HG03108 (cell line): Measurements from ENCODE around the gene C10orf90.

Experiments
- ATAC-seq: cut with Tn5 transposase; IDR thresholded peaks from one replicate; pipeline ENCODE4 v1.9.1; 2021; ENCODE audit warnings: moderate library complexity; ENCODE audit not compliant: unreplicated experiment

The C10orf90 gene

DNA sequence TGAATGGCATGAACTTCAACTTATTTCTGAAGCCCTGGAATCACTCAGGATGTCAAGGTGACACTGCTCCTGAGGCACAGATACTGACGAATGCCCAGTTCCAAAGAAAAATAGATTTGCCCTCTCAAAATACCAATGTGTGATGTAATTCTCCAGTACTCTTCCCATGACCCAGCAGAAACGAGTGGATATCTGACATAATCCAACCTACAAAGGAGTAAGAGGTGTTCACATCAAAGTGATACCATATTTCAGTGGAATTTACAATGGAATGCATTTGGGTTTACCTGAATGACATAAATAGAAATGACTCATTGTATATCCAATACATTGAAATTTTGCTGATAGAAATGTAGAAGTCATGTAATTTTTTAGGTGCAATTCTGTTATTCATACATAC lies 161.3 kb downstream of the C10orf90 start:
- ATAC-seq, result no peak

DNA sequence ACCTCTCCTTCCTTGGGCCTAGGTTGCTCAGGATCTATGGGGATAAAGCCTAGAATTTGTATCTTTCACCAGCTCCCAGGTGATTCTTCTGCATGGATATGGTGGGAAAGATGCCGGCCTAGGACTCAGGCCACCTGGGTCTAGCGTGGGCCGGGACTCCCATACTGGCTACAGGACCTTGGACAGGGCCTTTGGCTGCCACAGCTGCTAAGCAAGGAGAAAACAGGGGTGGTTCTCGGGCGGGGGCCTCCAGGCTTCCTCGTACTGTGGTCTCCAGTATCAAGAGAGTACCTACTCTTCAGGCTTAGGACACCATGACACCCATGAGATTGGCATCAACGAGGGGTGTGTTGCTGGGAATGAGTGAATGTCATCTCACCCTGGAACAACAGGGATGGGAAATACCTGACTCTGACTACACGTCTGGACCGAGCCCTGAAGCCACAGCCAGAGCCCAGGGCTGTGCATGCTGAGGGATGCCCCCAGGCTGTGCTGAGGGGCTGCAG lies 161.9 kb downstream of the C10orf90 start:
- no peak for ATAC-seq

DNA sequence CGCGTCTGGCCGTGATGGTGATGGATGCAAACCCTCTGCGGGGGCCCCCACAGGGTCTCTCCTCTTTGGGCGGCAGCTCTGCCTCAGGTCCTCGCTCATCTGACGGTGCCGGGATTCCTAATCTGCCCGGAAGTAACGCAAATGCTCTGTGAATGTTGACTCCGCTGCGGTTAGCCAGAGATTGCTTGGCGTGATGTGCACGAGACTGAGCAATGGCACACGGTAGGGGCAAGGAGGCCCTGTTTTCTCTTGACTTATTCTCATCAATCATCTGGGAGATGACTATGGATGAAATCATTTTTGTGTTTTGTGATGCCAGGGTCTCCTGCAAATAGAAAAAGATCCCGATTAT lies 165.8 kb downstream of the C10orf90 start:
- ATAC-seq, result no peak

DNA sequence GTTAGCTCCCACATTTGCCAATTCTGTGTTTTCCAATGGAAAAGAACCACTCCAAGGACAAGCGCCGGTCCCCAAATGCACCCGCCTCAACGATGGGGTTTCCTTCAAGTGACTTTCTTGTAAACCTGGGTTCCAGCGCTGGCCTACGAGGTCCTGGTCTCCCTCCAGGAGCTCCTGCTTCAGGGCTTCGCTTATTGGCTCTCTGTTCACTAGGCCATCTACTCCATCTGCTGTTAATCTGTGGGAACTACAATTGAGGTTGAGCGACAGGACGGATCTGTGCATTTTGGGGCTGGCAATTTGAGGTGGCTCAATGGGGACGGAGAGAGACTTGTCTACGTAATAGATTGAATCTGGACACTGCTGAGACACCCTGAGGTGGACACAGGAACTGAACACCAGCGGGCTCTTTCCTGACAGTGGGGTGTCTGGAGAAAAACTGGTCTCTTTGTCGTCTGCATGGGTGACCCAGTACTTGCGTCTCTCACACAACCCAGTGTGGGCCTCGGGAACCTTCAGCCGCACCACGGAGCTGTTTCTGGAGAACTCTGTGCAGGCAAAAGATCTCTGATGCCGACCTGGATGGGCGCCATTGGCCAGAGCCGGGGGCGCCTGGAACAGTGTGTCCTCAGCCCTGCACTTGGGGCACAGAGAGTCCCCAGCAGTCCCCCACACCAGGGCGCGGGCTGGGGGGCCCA lies 166.3 kb downstream of the C10orf90 start:
- no peak for ATAC-seq

DNA sequence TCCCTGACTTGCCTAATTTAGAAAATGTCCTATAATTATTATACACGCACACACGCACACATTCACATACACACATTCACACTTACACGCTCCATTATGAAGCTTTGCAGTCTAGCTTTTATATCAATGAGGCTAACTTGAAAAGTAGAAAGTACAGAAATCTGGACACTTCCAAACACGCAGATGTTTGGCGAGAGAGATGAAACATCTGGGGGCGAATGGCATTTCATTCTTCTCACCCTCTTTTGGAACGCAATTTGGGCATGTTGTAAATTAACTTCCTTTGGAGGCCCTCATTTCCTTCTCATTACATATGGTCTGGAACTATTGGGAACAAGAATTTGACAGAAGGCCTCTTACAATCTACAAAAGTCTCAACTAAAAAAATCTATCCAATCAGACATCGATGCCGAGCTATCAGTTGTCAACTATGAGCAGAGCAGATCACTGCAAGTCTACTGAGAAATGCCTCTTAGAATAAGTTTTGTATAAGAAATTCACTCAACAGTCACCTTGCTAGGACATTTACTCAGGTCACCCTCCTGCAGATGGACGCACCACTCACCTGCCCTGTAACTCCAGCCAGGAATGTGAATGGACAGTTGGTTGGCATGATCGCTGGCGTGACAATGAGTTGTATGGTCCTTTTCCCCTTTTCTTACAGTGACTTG lies 167.0 kb downstream of the C10orf90 start:
- no peak for ATAC-seq

DNA sequence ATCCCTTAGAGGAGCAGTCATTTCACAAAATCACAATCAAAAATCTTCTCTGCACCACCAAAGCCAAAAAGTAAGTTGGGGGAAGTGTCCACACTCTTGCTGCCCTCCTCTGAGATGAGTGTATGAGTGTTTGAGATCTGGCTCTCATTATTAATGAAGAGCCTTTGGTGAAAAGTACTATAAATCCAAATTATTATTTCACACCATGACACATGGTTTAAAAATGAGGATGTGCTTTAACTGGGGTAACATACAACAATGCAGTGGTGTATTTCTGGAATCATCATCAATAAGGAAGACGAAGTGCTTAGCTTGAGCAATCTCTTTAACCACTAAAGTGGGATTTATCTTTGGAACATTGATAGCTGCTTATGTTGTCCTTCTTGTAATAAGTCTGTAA lies 168.1 kb downstream of the C10orf90 start:
- ATAC-seq, result no peak

DNA sequence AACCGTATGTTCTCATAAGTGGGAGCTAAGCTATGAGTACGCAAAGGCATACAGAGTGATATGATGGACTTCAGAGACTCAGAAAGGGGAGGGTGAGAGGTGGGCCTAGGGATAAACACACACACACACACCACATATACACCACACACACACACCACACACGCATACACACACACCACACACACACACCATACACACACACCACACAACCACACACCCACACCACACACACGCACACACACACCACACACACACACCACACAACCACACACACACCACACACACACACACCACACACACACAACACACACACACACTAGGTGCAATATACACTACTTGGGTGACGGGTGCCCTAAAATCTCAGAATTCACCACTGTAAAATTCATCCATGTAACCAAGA lies 168.7 kb downstream of the C10orf90 start:
- no peak for ATAC-seq

DNA sequence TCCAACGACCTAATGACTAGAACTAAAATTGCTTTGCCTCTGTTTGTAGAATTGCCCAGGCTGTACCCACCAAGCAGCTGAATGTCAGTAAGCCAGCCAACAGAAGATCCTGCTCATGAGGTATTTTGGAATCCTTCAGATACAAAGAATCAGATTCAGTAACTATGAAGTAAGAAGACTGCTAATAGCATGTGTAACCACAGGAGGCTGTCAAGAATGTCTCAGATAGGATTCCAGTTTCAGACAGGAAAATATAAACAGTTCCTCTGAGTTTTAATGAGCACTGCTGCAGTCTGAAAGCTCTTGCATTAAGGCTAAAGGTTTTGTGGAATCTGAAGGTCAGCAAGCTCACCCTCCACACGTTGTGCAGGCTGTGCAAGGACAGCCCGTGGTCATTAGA lies 169.6 kb downstream of the C10orf90 start:
- no peak for ATAC-seq

DNA sequence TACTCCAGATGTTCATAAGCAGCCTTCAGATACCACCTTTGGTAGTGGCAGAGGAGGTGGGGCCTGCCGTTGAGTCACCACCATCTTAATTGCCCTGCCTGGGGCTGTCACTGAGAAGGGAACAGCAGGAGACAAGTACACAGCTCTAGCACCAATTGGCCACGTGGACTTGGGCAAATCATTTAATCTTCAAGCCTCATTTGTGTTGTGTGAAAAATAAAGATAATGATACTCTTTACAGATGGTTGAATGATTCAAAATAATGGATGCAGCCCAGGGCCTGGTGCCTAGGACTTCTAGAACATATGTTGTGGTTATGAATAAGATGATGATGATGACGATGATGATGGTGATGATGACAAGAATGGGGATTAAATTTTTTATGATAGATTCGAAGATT lies 170.3 kb downstream of the C10orf90 start:
- no peak for ATAC-seq

DNA sequence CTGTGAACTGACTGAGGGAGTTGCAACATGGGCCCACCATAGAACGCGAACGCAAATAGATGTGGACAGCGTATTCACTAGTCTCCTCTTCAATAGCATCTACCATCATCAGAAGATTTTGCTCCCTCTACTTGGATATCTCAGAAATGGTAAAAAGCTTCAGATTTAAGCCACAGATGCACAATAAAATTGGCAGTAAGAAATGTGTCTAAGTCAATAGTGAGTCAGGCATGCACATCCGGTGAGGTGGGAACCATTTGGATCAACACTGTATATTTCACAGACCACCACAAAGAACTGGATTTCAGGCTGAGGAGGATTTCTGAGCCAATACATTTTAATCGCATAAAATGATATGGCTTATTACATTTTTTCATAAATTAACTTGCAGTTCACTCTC lies 170.7 kb downstream of the C10orf90 start:
- no peak for ATAC-seq

DNA sequence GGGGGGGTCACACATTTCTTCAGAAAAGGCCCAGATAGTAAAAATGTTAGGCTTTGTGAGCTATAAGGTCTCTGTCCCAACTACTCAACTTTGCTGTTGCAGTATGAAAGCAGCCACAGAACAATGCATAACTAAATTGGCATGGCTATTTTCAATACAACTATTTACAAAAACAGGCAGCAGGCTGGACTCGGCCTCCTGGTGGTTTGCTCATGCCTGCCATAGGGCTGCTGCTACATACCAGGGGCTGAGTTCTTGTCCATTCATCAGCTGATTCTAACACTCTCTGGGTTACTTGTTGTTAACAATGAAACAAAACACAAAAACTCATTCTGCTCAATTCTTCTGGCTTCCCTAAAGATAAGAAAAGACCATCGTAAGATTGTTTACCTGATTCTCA lies 172.8 kb downstream of the C10orf90 start:
- no peak for ATAC-seq

DNA sequence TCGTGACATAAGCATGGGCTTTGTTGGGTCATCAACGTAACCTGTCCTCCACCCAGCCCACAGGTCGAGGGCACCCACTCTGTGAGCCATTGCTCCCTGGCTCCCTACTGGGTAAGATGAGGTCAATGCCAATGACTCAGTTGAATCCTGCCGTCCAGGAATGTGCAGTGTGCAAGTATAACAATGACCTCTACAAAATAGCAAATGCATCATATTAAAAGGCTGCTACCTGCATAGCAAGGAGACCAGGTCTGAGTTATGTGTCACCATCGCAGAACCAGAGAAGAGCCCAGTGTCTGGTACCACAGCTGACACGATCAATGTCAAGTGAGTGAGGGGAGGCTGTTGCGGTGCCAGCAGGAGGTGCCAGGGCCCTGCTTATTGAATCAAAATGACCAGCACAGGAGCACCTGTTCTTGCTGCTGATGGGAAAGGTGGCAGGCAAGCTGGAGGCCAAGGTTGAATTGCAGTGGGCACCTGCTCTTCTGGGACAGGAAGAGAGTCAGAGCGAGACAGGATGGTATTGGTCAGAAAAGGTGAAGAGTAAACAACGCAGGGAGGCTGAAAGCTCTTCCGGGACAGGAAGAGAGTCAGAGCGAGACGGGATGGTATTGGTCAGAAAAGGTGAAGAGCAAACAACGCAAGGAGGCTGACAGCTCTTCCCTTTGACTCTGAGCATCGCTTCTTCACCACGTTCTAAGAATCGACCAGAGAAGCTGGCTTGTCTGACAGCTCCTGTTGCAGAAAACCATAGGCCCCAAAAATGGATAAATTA lies 173.5 kb downstream of the C10orf90 start:
- ATAC-seq, result no peak

DNA sequence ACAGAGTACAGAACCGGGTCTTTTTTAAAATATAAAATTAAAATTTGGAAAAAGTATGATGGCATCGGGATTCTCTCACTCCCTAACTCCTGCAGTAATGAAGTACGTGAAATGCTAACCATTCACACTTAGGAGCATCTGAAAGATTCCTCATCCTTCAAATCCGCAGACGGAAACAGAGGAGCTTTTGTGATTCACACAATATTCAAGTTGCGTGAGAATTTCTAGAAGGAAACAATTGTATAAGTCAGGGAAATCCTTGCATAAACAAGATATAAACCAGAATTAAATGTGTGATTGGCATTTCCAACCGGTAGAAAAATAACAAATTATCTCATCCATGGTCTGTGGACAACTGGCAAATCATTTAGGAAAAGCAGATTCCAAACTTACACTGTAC lies 179.0 kb downstream of the C10orf90 start:
- no peak for ATAC-seq

DNA sequence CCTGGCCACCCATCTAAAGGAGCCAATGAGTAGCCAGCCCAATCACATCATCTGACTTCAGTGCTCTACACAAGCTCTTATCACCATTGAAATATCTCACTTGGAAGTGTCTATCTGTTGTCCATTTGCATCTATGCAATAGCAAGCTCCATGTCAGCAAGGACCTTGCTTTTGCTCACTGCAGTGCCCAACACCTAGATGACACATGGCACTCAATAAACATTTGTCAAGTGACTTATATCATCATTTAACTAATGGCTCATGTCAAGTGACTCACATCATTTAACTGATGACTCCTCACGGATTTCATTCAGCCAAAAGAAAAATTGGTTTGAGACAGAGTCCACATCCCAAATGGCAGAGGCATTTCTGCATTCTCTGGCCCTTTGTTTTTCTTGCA lies 189.3 kb downstream of the C10orf90 start:
- ATAC-seq, result no peak

DNA sequence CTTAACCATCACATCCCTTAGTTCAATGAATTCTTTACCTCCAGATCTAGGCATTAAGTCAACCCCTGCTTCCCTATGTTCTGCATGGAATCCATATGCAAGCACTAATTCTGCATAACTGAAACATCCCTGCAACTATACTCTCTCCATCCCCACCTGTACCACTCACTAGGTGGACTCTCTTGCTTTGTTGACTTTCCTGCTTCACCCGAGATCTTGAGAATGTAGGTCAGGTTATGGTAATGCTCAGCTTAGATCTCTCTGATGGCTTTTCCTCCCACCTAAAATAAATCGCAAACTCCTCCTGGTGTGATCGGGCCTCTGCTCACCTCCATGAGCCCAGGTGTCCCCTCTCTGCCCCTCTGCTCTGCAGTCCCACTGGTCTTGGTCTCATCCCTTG lies 189.8 kb downstream of the C10orf90 start:
- ATAC-seq, result no peak

DNA sequence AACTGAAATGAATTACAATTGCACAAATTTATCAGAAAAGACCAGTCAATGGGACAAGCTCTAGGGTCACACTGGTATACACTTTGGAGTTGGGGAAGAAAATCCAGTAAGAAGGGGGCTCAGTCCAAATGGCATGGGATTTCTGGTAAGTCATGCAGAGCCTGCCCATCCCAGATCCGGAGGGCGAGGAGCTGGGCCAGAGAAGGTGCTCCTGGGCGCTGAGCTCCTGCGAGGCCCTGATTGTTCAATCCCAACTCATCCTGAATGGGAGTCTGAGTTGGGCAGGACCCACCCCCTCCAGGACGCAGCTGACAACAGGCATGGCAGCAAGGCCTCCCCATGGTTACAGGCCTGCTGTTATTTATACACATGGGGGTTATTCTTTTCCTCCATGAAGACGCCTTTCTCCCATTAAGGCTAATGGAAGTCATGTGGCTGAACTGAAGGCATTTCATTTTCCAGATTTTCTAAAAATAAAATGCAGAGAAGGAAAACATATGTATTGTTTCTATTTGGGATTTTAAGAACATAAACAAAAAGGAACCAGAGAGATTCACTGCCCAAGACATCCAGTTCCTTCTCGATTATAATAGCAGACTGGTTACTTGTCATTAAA lies 191.1 kb downstream of the C10orf90 start:
- ATAC-seq, result no peak

DNA sequence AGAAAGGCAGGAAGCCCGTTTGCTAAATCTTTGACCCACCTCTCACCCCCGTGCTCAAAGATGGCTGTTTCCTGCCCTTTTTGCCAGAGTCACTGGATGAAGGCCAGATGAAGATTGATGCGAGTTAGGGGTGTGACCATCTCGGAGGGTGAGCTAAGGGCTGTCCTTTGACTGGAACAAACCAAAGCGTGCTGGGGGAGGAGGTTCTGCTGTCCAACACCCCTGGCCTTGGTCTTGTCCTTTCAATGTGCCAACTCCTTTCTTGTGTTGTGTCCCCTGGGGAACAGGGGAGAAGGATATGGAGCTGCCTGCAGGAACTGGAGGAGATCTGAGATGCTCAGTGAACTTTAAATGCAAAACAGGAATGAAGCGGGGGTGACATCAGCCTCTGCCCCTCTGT lies 191.9 kb downstream of the C10orf90 start:
- no peak for ATAC-seq

DNA sequence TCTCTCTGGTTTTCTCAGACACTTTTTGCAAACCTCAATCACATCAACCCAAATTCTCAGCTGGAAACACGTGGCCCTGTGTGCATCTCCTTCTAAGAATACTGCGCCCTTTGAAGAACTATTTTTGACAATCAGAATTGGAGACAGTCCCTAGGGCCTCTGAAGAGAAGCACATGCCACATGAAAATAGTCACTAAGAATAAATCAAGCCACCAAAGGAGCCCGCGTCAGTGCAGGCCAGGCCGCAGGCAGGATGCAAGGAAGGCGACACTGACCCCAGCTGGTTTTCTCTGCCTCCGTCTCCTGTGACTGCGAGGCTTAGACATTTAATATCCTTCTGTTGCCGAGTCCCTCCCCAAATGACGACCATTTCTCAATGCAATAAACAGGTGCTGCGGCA lies 194.2 kb downstream of the C10orf90 start:
- ATAC-seq, result no peak

DNA sequence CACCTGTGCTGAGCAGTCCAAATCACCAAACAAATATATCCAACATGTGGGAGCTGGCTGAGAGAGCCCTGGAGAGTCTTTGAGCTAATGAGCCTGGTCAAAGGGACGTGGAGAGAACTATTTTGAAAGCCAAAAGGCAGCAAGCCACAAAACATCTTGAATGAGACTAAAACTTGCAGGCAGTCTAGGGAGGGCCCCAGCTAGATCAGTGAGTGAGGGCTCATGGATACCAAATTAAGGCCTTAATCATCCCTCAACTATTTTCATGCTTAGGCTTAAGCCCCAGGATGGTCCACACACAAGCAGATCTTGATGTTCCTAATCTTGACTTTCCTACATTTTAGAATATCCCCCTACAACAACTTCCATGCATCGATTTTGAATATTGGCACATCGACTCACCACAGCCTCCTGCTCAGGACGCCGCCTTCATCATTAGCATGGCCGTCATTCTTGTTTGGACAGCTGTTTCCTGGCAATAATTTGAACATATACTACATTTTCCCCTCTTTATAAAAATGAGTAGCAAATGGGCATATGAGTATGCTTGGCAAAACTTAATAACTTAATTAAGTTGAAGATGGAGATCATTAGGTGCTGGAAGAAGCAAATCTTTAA lies 195.3 kb downstream of the C10orf90 start:
- no peak for ATAC-seq

DNA sequence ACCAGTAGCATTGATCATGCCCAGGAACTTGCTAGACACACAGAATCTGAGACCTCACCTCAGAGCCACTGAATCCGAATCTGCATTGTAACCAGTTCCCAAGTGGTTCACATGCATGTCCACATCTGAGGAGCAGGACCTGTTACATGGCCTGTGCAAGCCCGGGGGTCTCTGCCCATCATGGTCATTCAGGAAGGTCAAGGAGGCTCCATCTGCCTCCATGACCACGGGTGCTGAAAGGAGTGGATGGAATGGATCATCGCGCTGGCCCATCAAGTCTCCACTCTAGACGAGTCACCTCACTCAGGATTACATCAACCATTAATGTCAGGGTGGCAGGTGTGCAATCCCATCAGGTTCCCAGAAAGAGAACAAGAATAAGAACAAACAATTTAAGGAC lies 196.5 kb downstream of the C10orf90 start:
- ATAC-seq, result no peak

DNA sequence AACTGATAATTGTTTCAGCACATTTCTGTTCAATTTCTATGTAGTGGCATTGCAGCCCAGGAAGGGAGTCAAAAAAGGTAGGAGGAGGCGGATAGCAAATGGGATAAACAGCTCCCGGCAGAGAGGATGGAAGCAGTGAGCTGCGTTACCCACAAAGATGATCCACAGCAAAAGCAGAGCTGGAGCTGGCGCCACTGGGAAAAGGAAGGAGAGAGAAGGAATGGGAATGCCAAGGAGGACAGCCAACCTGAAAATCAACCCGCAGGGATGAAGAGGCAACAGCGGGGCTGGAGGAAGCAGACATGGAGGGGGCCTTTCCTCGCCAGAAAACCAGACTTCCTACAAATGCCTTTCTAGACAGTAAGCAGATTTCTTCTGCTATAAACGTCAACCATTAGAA lies 199.5 kb downstream of the C10orf90 start:
- ATAC-seq, result no peak
